ENCODE results near the gene TAX1BP1.

The TAX1BP1 gene

GRCh38 chr7:27739909-27740448 lies at the start of gene TAX1BP1:
TAX1BP1 (plus strand) TSS chr7:27740162; CDS start chr7:27748525, 8,363 bp downstream.
- DNase-seq (ENCODE audit: low read depth): peak; percentile 96

- DNase-seq (ENCODE audit: low read depth): no peak
Observed at GRCh38 chr7:27690649-27691048, 49.3 kb upstream of the TAX1BP1 start.

- DNase-seq (ENCODE audit: low read depth): peak; percentile 55
Observed at GRCh38 chr7:27693794-27694193, 46.2 kb upstream of the TAX1BP1 start.

- DNase-seq (ENCODE audit: low read depth): no peak
Observed at GRCh38 chr7:27695096-27695495, 44.9 kb upstream of the TAX1BP1 start.

- DNase-seq (ENCODE audit: low read depth): peak; percentile 50
Observed at GRCh38 chr7:27697861-27698430, 42.0 kb upstream of the TAX1BP1 start.

- DNase-seq (ENCODE audit: low read depth): no peak
Observed at GRCh38 chr7:27699751-27700150, 40.2 kb upstream of the TAX1BP1 start.

GRCh38 chr7:27700501-27700900 lies 39.5 kb upstream of the TAX1BP1 start:
- no peak for DNase-seq (ENCODE audit: low read depth)

GRCh38 chr7:27703181-27703580 lies 36.8 kb upstream of the TAX1BP1 start:
- no peak for DNase-seq (ENCODE audit: low read depth)

- no peak for DNase-seq (ENCODE audit: low read depth)
Observed at GRCh38 chr7:27704422-27705199, 35.4 kb upstream of the TAX1BP1 start.

GRCh38 chr7:27705200-27705594 lies 34.8 kb upstream of the TAX1BP1 start:
- no peak for DNase-seq (ENCODE audit: low read depth)

- no peak for DNase-seq (ENCODE audit: low read depth)
Observed at GRCh38 chr7:27708485-27708884, 31.5 kb upstream of the TAX1BP1 start.

GRCh38 chr7:27709137-27710075 lies 30.6 kb upstream of the TAX1BP1 start:
- DNase-seq (ENCODE audit: low read depth): peak; percentile 50

- no peak for DNase-seq (ENCODE audit: low read depth)
Observed at GRCh38 chr7:27712217-27712616, 27.7 kb upstream of the TAX1BP1 start.

- no peak for DNase-seq (ENCODE audit: low read depth)
Observed at GRCh38 chr7:27714831-27715444, 25.0 kb upstream of the TAX1BP1 start.

- DNase-seq (ENCODE audit: low read depth): no peak
Observed at GRCh38 chr7:27723085-27723484, 16.9 kb upstream of the TAX1BP1 start.

GRCh38 chr7:27727058-27727457 lies 12.9 kb upstream of the TAX1BP1 start:
- DNase-seq (ENCODE audit: low read depth): no peak

- no peak for DNase-seq (ENCODE audit: low read depth)
Observed at GRCh38 chr7:27730112-27730511, 9.8 kb upstream of the TAX1BP1 start.

- no peak for DNase-seq (ENCODE audit: low read depth)
Observed at GRCh38 chr7:27734583-27734982, 5.4 kb upstream of the TAX1BP1 start.

- peak; percentile 30 for DNase-seq (ENCODE audit: low read depth)
Observed at GRCh38 chr7:27735165-27735564, 4.8 kb upstream of the TAX1BP1 start.

GRCh38 chr7:27735831-27736230 lies 4.1 kb upstream of the TAX1BP1 start:
- DNase-seq (ENCODE audit: low read depth): no peak

GRCh38 chr7:27737178-27737577 lies 2.8 kb upstream of the TAX1BP1 start:
- DNase-seq (ENCODE audit: low read depth): no peak

- no peak for DNase-seq (ENCODE audit: low read depth)
Observed at GRCh38 chr7:27737616-27738015, 2.3 kb upstream of the TAX1BP1 start.
